Inferior parietal cortex (tissue), 1 donor: ENCODE data around the gene NEK11.
A peak's percentile ranks its signal among the peaks of the same experiment; 100 is the strongest.
"Not testable (repeated sequence)": the region's sequence is repeated elsewhere in the genome, so short reads cannot be mapped to it uniquely, and the experiment has no call there.

Experiments used
- DNase-seq: peaks from one replicate; pipeline ENCODE4 v3.0.0-alpha.2; 2016; ENCODE audit errors: extremely low spot score

Gene NEK11

GRCh38 chr3:131299836-131300235, 273.2 kb downstream of the NEK11 start:
- no peak for DNase-seq

- DNase-seq, result peak; percentile 57
These were observed 277.2 kb downstream of the NEK11 start for GRCh38 chr3:131303848-131304247.

DNA sequence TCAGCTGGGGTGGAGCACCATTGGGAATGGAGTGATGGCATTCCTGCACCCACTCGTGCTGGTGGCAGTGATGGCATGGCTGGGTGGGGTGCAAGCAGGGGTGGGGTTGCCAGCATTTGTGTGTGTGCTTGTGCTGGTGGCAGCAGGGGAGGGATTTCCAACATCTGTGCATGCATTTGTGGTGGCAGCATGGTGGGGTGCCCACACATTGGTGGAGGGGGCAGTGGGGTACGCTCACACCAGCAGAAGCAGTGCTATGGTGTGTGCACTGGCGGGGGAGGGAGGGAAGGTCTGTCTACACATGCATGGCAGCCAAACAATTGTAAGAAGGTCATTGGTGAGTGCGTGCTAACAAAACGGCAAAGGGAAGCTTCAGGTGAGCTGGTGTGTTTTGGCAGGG, 278.2 kb downstream of the NEK11 start:
- no peak for DNase-seq

- DNase-seq, result no peak
These were observed 279.6 kb downstream of the NEK11 start for GRCh38 chr3:131306242-131306641.

DNA sequence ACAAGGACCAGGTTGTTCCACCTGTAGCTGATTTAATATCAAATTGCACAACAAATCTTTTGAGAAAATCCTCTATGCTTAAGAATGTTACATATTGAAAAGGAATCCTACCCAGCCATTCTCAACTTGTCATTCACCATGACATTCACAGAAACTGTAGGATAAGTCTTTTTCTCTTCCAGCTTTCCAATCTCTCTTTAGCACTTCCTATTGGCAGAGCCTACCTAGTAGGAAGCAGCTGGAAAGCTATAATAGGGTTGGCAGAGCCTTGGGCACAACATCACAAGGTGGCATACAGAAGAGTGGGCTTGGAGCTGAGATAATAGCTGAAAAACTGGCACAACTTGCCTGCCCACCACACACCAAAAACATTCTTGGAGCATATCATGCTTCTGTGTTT, 287.6 kb downstream of the NEK11 start:
- no peak for DNase-seq

GRCh38 chr3:131315162-131315561, 288.5 kb downstream of the NEK11 start:
- DNase-seq, result no peak

DNA sequence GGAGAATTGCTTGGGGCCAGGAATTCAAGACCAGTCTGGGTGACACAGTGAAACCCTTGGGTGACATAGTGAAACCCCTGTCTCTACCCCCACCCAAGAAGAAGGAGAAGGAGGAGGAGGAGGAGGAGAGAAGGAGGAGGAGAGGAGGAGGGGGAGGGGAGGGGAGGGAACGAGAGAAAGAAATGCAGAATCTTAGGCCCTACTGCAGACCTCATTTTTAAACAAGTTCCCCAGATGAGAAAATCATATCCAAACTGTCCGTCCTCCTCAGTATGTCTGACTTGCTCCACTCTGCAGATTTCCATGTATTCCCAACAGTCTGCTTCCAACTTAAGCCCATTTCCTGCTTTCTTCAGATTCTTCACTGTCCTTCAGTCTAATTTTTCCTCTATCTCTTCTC, 291.0 kb downstream of the NEK11 start:
- DNase-seq, result no peak

DNA sequence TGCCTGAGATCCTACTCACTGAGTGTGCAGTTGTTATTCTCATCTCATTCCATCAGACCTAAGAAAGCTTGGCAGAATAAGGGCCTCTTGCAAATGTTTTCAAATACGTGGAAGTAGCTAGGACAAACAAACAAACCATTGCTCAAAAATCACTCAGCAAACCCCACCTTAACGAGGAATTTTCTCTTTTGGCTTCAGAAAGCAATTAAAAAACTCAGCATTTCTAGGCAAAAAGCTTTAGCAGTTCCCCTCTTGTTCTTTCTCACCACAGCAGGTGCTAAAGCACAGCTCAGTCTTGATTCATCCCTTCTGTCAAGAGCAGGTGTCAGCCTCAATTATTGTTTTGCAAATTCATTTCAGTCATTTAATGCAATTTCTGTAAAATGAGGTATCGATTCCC, 296.3 kb downstream of the NEK11 start:
- peak; percentile 69 for DNase-seq

DNA sequence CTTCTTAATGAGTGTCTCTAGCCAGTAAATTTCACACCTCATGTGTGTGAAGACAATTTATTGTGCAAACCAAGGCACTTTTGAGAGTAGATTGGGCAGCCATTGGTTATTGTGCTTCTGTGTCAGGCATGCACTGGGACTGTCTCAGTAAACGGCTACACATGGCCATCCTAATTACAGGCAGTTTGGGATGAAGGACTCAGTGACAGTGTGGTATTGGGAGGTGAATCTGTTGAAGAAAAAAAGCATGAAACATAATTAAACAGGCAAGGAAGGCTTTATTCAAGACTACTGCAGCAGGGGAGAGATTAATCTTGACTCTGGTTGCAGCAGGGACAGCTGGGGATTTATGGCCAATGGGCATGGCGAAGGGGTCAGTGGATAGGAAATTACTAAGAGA, 297.1 kb downstream of the NEK11 start:
- DNase-seq, result no peak

- DNase-seq, result no peak
These were observed 298.2 kb downstream of the NEK11 start for GRCh38 chr3:131324923-131325322.

- DNase-seq, result no peak
These were observed 299.6 kb downstream of the NEK11 start for GRCh38 chr3:131326307-131326706.

DNA sequence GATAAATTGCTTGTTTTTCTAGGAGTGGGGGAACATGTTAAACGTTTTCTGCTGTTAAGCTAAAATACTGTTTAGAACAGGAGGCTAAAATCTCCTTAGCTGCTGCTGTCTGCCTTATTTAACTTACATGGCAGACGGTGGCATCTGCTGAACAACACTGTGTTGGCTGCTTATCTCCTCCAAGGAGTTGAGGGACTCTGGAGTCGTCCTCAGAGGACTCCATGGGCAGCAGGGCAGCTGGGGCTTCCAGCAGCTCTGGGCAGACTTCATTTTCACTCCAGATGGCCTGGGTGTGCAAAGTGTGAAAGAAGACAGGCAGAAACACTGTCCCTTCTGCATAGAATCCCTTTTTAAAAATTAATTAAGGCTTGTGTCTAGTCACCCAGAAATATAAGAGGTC, 302.0 kb downstream of the NEK11 start:
- no peak for DNase-seq

DNA sequence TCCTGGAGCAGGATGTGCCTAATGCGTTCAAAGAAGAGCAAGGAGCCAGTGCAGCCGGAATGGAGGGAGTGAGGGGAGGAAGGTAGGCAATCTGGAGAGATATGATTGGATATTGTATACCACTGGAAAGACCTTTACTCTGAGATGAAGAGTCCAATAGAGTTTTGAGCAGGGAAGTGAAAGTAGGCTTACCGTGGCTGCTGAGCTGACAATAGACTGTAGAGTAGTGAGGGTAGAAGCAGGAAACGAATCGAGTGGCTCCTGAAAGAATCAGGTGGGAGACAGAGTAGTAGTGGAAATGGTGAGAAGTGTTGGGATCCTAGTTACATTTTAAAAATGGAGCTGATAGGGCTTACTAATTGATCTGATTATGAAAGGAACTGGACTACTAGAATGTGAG, 303.1 kb downstream of the NEK11 start:
- no peak for DNase-seq

- not testable (repeated sequence) for DNase-seq
These were observed 304.9 kb downstream of the NEK11 start for GRCh38 chr3:131331456-131332085.

GRCh38 chr3:131338948-131339640, 312.4 kb downstream of the NEK11 start:
- no peak for DNase-seq

DNA sequence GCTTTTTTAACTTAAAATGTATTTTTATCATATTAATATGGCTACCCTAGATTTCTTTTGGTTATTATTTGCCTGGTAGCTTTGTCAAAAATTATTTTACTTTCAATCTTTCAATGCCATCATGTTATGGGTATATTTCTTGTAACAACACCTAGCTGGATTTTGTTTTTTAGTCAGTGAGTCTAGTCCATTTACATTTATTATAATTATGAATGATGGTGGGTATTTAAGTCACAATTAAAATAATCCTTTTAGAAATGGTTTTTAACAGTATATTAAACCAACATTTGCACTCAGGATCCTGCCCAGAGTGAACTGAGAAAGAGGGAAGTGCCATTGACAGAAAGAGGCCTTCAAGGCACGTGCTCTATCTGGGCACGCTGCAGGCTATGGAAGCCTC, 315.1 kb downstream of the NEK11 start:
- no peak for DNase-seq

GRCh38 chr3:131348911-131349310, 322.2 kb downstream of the NEK11 start:
- DNase-seq, result no peak

DNA sequence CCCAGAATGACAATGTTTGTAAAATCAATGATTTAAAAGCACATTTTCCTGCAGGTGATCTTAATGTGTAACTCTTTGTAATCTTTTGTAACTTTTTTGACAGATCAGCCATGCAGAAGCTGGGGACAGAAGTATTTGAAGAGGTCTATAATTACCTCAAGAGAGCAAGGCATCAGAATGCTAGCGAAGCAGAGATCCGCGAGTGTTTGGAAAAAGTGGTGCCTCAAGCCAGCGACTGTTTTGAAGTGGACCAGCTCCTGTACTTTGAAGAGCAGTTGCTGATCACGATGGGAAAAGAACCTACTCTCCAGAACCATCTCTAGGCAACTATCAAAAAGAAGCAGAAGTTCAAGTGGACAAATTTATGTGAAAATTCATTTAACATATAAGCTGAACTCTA, 322.8 kb downstream of the NEK11 start:
- DNase-seq, result no peak

- DNase-seq, result no peak
These were observed 323.3 kb downstream of the NEK11 start for GRCh38 chr3:131349946-131350347.

- no peak for DNase-seq
These were observed 323.8 kb downstream of the NEK11 start for GRCh38 chr3:131350506-131350905.

GRCh38 chr3:131353016-131353877, 326.6 kb downstream of the NEK11 start:
- no peak for DNase-seq

GRCh38 chr3:131353986-131354385, 327.3 kb downstream of the NEK11 start:
- no peak for DNase-seq
